Cardiac fibroblast (primary cell): ENCODE data around the gene PSMD1.
A peak's percentile ranks its signal among the peaks of the same experiment; 100 is the strongest.
"Not testable (repeated sequence)": the region's sequence is repeated elsewhere in the genome, so short reads cannot be mapped to it uniquely, and the experiment has no call there.

Experiments
- DNase-seq, 2 donors: peaks; one replicate each; pipeline versions ENCODE4 v3.0.0 to v3.0.0-alpha.2; 2010; ENCODE audit warnings: low read depth in 2 of 2
- H3K4me3 ChIP-seq, 2 donors: replicated peaks in 1 of 2; 1 replicate in 1 of 2; 2 replicates in 1 of 2; pipeline ENCODE4 v1.5.1; 2011; ENCODE audit warnings: low read depth in 2 of 2, low read length in 2 of 2, mild to moderate bottlenecking in 2 of 2, moderate library complexity in 1 of 2
- TF ChIP-seq, protein P1 (sequence below): IDR thresholded peaks from one replicate; pipeline ENCODE4 v1.5.1; 2011; ENCODE audit warnings: low read depth, mild to moderate bottlenecking, low read length, inconsistent platforms

The PSMD1 gene

GRCh38 chr2:231012463-231012862 is 44.2 kb upstream of the PSMD1 start:
- H3K4me3 ChIP-seq = no peak overlapping the region
- TF ChIP-seq, protein P1, sequence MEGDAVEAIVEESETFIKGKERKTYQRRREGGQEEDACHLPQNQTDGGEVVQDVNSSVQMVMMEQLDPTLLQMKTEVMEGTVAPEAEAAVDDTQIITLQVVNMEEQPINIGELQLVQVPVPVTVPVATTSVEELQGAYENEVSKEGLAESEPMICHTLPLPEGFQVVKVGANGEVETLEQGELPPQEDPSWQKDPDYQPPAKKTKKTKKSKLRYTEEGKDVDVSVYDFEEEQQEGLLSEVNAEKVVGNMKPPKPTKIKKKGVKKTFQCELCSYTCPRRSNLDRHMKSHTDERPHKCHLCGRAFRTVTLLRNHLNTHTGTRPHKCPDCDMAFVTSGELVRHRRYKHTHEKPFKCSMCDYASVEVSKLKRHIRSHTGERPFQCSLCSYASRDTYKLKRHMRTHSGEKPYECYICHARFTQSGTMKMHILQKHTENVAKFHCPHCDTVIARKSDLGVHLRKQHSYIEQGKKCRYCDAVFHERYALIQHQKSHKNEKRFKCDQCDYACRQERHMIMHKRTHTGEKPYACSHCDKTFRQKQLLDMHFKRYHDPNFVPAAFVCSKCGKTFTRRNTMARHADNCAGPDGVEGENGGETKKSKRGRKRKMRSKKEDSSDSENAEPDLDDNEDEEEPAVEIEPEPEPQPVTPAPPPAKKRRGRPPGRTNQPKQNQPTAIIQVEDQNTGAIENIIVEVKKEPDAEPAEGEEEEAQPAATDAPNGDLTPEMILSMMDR = no peak
- DNase-seq = no peak

DNA sequence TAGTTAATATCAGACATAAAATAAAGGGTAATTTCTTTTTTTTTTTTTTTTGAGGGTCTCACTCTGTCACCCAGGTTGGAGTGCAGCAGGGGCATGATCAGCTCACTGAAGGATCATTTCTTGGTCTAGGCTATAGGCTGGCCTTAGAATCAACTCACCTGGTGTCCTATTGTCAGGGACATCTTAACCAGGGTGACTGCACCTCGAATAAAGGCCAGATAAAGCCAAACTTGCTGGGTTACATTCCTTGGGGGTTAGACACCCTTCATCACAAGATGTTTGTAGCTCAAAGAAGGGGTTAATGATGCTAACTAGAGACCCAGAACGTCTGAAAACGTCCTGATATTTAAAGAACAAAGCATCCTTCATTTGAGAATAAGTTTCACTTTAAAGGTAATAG is 42.8 kb upstream of the PSMD1 start:
- H3K4me3 ChIP-seq = no peak overlapping the region
- TF ChIP-seq, protein P1 = no peak
- DNase-seq = no peak

GRCh38 chr2:231015478-231015877 is 41.2 kb upstream of the PSMD1 start:
- TF ChIP-seq, protein P1 = no peak
- H3K4me3 ChIP-seq = no peak overlapping the region
- DNase-seq = no peak

- DNase-seq = no peak
- no peak overlapping the region for H3K4me3 ChIP-seq
- TF ChIP-seq, protein P1 = no peak
Measured at GRCh38 chr2:231015926-231016325, 40.7 kb upstream of the PSMD1 start.

- H3K4me3 ChIP-seq = no peak overlapping the region
- TF ChIP-seq, protein P1 = no peak
- DNase-seq = peak in 1 of 2 donors; percentile 18
Measured at GRCh38 chr2:231016566-231017230, 40.0 kb upstream of the PSMD1 start.

DNA sequence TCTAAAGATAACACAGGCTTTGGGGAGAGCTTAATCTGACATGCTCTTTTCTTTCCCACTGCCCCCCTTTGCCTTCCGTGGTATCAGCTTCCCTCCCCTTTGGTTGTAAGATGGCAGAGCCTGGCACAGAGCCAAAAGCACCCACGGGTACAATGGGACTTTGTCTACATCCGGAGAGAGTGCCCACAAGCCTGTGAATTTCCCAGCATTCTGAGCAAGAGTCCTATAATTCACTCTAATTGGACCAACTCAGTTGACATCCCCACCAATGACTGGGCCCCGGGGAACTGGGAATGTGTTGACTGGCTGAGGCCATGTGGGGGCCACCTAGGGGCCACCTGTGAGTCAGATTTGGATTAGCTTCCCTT is 39.5 kb upstream of the PSMD1 start:
- no peak for DNase-seq
- no peak overlapping the region for H3K4me3 ChIP-seq
- TF ChIP-seq, protein P1 = no peak

GRCh38 chr2:231018184-231018583 is 38.5 kb upstream of the PSMD1 start:
- H3K4me3 ChIP-seq = no peak overlapping the region
- TF ChIP-seq, protein P1 = no peak
- DNase-seq = no peak

DNA sequence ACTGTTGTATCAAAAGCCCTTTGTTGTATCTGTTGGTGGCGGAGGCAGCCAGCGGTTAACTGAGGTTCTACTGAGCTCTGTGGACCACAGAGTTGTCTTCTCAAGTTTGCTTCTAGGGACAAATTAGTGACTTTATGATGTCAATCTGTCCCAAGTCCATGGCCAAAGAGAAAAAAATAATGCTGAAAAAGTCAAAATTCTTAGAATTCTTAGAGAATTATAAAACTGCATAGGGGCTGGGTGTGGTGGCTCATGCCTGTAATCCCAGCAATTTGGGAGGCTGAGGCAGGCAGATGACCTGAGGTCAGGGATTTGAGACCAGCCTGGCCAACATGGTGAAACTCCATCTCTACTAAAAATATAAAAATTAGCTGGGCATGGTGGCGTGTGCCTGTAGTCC is 31.6 kb upstream of the PSMD1 start:
- not testable (repeated sequence) for H3K4me3 ChIP-seq, DNase-seq
